Measurements from ENCODE around the gene IGFL2.

IGFL2 gene

GRCh38 chr19:46124638-46125115, 23.4 kb upstream of the IGFL2 start, which contains the start of gene IGFL3:
IGFL3 (minus strand) TSS chr19:46124688; CDS start chr19:46124649, 39 bp downstream.
- no peaks in the 10 kb centered on the region for H3K4me1 ChIP-seq (ENCODE audit: control insufficient read depth in 1 of 2, insufficient read depth in 2 of 2, low read length in 2 of 2)
- no peak within 1 kb of the TSS for H3K27ac ChIP-seq (ENCODE audit: low read length)
- H3K9me3 ChIP-seq (ENCODE audit: control insufficient read depth in 1 of 2, low read length in 2 of 2), result peaks cover 0 to 3% of the 10 kb centered on the region in 2 donors
- H3K4me3 ChIP-seq (ENCODE audit: low read depth in 1 of 2, low read length in 2 of 2), result no peak within 1 kb of the TSS
- no peaks in the 10 kb centered on the region for H3K27me3 ChIP-seq (ENCODE audit: low read depth, low read length)
- no peaks in the 10 kb centered on the region for H3K36me3 ChIP-seq (ENCODE audit: control insufficient read depth in 1 of 2, insufficient read depth in 2 of 2, low read length in 2 of 2)

- Histone ChIP-seq H3K4me3 (ENCODE audit: low read depth in 1 of 2, low read length in 2 of 2) (no peak overlapping the region), H3K4me1 (ENCODE audit: control insufficient read depth in 1 of 2, insufficient read depth in 2 of 2, low read length in 2 of 2) (no peaks in the 10 kb centered on the region), H3K36me3 (ENCODE audit: control insufficient read depth in 1 of 2, insufficient read depth in 2 of 2, low read length in 2 of 2) (no peaks in the 10 kb centered on the region), H3K27ac (ENCODE audit: low read length) (no peak overlapping the region), H3K27me3 (ENCODE audit: low read depth, low read length) (no peaks in the 10 kb centered on the region), H3K9me3 (ENCODE audit: control insufficient read depth in 1 of 2, low read length in 2 of 2) (no peaks in the 10 kb centered on the region)
Observed at GRCh38 chr19:46125447-46125846, 22.6 kb upstream of the IGFL2 start.

GRCh38 chr19:46126086-46126580, 21.9 kb upstream of the IGFL2 start:
- no peak overlapping the region for H3K4me3 ChIP-seq (ENCODE audit: low read depth in 1 of 2, low read length in 2 of 2)
- no peaks in the 10 kb centered on the region for H3K9me3 ChIP-seq (ENCODE audit: control insufficient read depth in 1 of 2, low read length in 2 of 2)
- no peaks in the 10 kb centered on the region for H3K36me3 ChIP-seq (ENCODE audit: control insufficient read depth in 1 of 2, insufficient read depth in 2 of 2, low read length in 2 of 2)
- no peak overlapping the region for H3K27ac ChIP-seq (ENCODE audit: low read length)
- H3K4me1 ChIP-seq (ENCODE audit: control insufficient read depth in 1 of 2, insufficient read depth in 2 of 2, low read length in 2 of 2), result no peaks in the 10 kb centered on the region
- H3K27me3 ChIP-seq (ENCODE audit: low read depth, low read length), result no peaks in the 10 kb centered on the region

GRCh38 chr19:46131485-46132143, 16.4 kb upstream of the IGFL2 start:
- Histone ChIP-seq H3K9me3 (ENCODE audit: control insufficient read depth in 1 of 2, low read length in 2 of 2) (no peaks in the 10 kb centered on the region), H3K4me1 (ENCODE audit: control insufficient read depth in 1 of 2, insufficient read depth in 2 of 2, low read length in 2 of 2) (peaks cover 4% of the 10 kb centered on the region in 2 donors), H3K27me3 (ENCODE audit: low read depth, low read length) (no peaks in the 10 kb centered on the region), H3K4me3 (ENCODE audit: low read depth in 1 of 2, low read length in 2 of 2) (no peak overlapping the region), H3K27ac (ENCODE audit: low read length) (peak overlapping the region; percentile 67), H3K36me3 (ENCODE audit: control insufficient read depth in 1 of 2, insufficient read depth in 2 of 2, low read length in 2 of 2) (no peaks in the 10 kb centered on the region)

GRCh38 chr19:46132508-46133100, 15.4 kb upstream of the IGFL2 start:
- peaks cover 4% of the 10 kb centered on the region in 2 donors for H3K4me1 ChIP-seq (ENCODE audit: control insufficient read depth in 1 of 2, insufficient read depth in 2 of 2, low read length in 2 of 2)
- no peaks in the 10 kb centered on the region for H3K27me3 ChIP-seq (ENCODE audit: low read depth, low read length)
- peak overlapping the region in 1 of 2 donors; percentile 42 for H3K4me3 ChIP-seq (ENCODE audit: low read depth in 1 of 2, low read length in 2 of 2)
- H3K27ac ChIP-seq (ENCODE audit: low read length), result peak overlapping the region; percentile 67
- no peaks in the 10 kb centered on the region for H3K9me3 ChIP-seq (ENCODE audit: control insufficient read depth in 1 of 2, low read length in 2 of 2)
- H3K36me3 ChIP-seq (ENCODE audit: control insufficient read depth in 1 of 2, insufficient read depth in 2 of 2, low read length in 2 of 2), result no peaks in the 10 kb centered on the region

- Histone ChIP-seq H3K36me3 (ENCODE audit: control insufficient read depth in 1 of 2, insufficient read depth in 2 of 2, low read length in 2 of 2) (no peaks in the 10 kb centered on the region), H3K4me1 (ENCODE audit: control insufficient read depth in 1 of 2, insufficient read depth in 2 of 2, low read length in 2 of 2) (peaks cover 4% of the 10 kb centered on the region in 2 donors), H3K27me3 (ENCODE audit: low read depth, low read length) (no peaks in the 10 kb centered on the region), H3K9me3 (ENCODE audit: control insufficient read depth in 1 of 2, low read length in 2 of 2) (no peaks in the 10 kb centered on the region), H3K27ac (ENCODE audit: low read length) (peak overlapping the region; percentile 91), H3K4me3 (ENCODE audit: low read depth in 1 of 2, low read length in 2 of 2) (peak overlapping the region in 1 of 2 donors; percentile 42)
Observed at GRCh38 chr19:46133101-46133627, 14.9 kb upstream of the IGFL2 start.

- no peaks in the 10 kb centered on the region for H3K36me3 ChIP-seq (ENCODE audit: control insufficient read depth in 1 of 2, insufficient read depth in 2 of 2, low read length in 2 of 2)
- no peaks in the 10 kb centered on the region for H3K9me3 ChIP-seq (ENCODE audit: control insufficient read depth in 1 of 2, low read length in 2 of 2)
- H3K27me3 ChIP-seq (ENCODE audit: low read depth, low read length), result no peaks in the 10 kb centered on the region
- peaks cover 4% of the 10 kb centered on the region in 2 donors for H3K4me1 ChIP-seq (ENCODE audit: control insufficient read depth in 1 of 2, insufficient read depth in 2 of 2, low read length in 2 of 2)
- peak overlapping the region; percentile 91 for H3K27ac ChIP-seq (ENCODE audit: low read length)
- H3K4me3 ChIP-seq (ENCODE audit: low read depth in 1 of 2, low read length in 2 of 2), result no peak overlapping the region
Observed at GRCh38 chr19:46133777-46134241, 14.2 kb upstream of the IGFL2 start.

- peak overlapping the region; percentile 91 for H3K27ac ChIP-seq (ENCODE audit: low read length)
- H3K4me1 ChIP-seq (ENCODE audit: control insufficient read depth in 1 of 2, insufficient read depth in 2 of 2, low read length in 2 of 2), result peaks cover 4% of the 10 kb centered on the region in 2 donors
- no peaks in the 10 kb centered on the region for H3K9me3 ChIP-seq (ENCODE audit: control insufficient read depth in 1 of 2, low read length in 2 of 2)
- H3K27me3 ChIP-seq (ENCODE audit: low read depth, low read length), result no peaks in the 10 kb centered on the region
- no peaks in the 10 kb centered on the region for H3K36me3 ChIP-seq (ENCODE audit: control insufficient read depth in 1 of 2, insufficient read depth in 2 of 2, low read length in 2 of 2)
- H3K4me3 ChIP-seq (ENCODE audit: low read depth in 1 of 2, low read length in 2 of 2), result no peak overlapping the region
Observed at GRCh38 chr19:46134527-46134926, 13.5 kb upstream of the IGFL2 start.

GRCh38 chr19:46137915-46138473, 10.0 kb upstream of the IGFL2 start:
- Histone ChIP-seq H3K4me3 (ENCODE audit: low read depth in 1 of 2, low read length in 2 of 2) (no peak overlapping the region), H3K27ac (ENCODE audit: low read length) (no peak overlapping the region), H3K9me3 (ENCODE audit: control insufficient read depth in 1 of 2, low read length in 2 of 2) (no peaks in the 10 kb centered on the region), H3K4me1 (ENCODE audit: control insufficient read depth in 1 of 2, insufficient read depth in 2 of 2, low read length in 2 of 2) (peaks cover 4% of the 10 kb centered on the region in 2 donors), H3K27me3 (ENCODE audit: low read depth, low read length) (no peaks in the 10 kb centered on the region), H3K36me3 (ENCODE audit: control insufficient read depth in 1 of 2, insufficient read depth in 2 of 2, low read length in 2 of 2) (no peaks in the 10 kb centered on the region)

- H3K9me3 ChIP-seq (ENCODE audit: control insufficient read depth in 1 of 2, low read length in 2 of 2), result no peaks in the 10 kb centered on the region
- no peak overlapping the region for H3K27ac ChIP-seq (ENCODE audit: low read length)
- no peaks in the 10 kb centered on the region for H3K27me3 ChIP-seq (ENCODE audit: low read depth, low read length)
- H3K4me3 ChIP-seq (ENCODE audit: low read depth in 1 of 2, low read length in 2 of 2), result no peak overlapping the region
- H3K36me3 ChIP-seq (ENCODE audit: control insufficient read depth in 1 of 2, insufficient read depth in 2 of 2, low read length in 2 of 2), result no peaks in the 10 kb centered on the region
- no peaks in the 10 kb centered on the region for H3K4me1 ChIP-seq (ENCODE audit: control insufficient read depth in 1 of 2, insufficient read depth in 2 of 2, low read length in 2 of 2)
Observed at GRCh38 chr19:46141421-46141820, 6.6 kb upstream of the IGFL2 start.

- Histone ChIP-seq H3K36me3 (ENCODE audit: control insufficient read depth in 1 of 2, insufficient read depth in 2 of 2, low read length in 2 of 2) (no peaks in the 10 kb centered on the region), H3K9me3 (ENCODE audit: control insufficient read depth in 1 of 2, low read length in 2 of 2) (no peaks in the 10 kb centered on the region), H3K27ac (ENCODE audit: low read length) (no peak overlapping the region), H3K4me1 (ENCODE audit: control insufficient read depth in 1 of 2, insufficient read depth in 2 of 2, low read length in 2 of 2) (no peaks in the 10 kb centered on the region), H3K4me3 (ENCODE audit: low read depth in 1 of 2, low read length in 2 of 2) (no peak overlapping the region), H3K27me3 (ENCODE audit: low read depth, low read length) (no peaks in the 10 kb centered on the region)
Observed at GRCh38 chr19:46142294-46142693, 5.7 kb upstream of the IGFL2 start.
